ENCODE measurements around the gene DCAF12. TPM values are rescaled to one million over a fixed set of nuclear protein-coding genes. Genes with fewer than 3 reads are reported as not detected.

DCAF12 gene
- total and polyA plus RNA-seq, 2 of the 8 experiments (the other 6 are each of a cell fraction or from before 2014, with no cell fraction given): 22.7 to 29.2 TPM

Small RNAs within 50 kb of the gene (small RNA-seq; reads per million reads assigned to genes)
- not detected for gene RN7SKP114 (ENCODE audit: insufficient read depth)

Other genes starting within 250 kb of the DCAF12 start
- 72.0 and 75.0 TPM in 2 replicates for gene UBAP2, start 77.8 kb downstream of the DCAF12 start, total RNA-seq (2021; fragmentation: NEBNext Ultra II Directional; extraction: Animal tissue kit (Norgen Biotek cat#: 25700))
- gene UBAP2, start 77.8 kb downstream of the DCAF12 start, polyA plus RNA-seq (2011; rRNA removed): 81.4 and 88.2 TPM in 2 replicates
- gene UBAP1, start 52.3 kb upstream of the DCAF12 start, total RNA-seq (2021; fragmentation: NEBNext Ultra II Directional; extraction: Animal tissue kit (Norgen Biotek cat#: 25700)): 31.3 and 32.4 TPM in 2 replicates
- gene UBAP1, start 52.3 kb upstream of the DCAF12 start, polyA plus RNA-seq (2011; rRNA removed): 25.0 and 31.4 TPM in 2 replicates
- 3.9 and 4.5 TPM in 2 replicates for gene KIF24, start 202.6 kb upstream of the DCAF12 start, total RNA-seq (2021; fragmentation: NEBNext Ultra II Directional; extraction: Animal tissue kit (Norgen Biotek cat#: 25700))
- gene KIF24, start 202.6 kb upstream of the DCAF12 start, polyA plus RNA-seq (2011; rRNA removed): 2.3 and 2.7 TPM in 2 replicates
- 16.7 and 18.1 TPM in 2 replicates for gene NUDT2, start 202.9 kb upstream of the DCAF12 start, total RNA-seq (2021; fragmentation: NEBNext Ultra II Directional; extraction: Animal tissue kit (Norgen Biotek cat#: 25700))
- 16.2 and 23.7 TPM in 2 replicates for gene NUDT2, start 202.9 kb upstream of the DCAF12 start, polyA plus RNA-seq (2011; rRNA removed)